Measurements from ENCODE around the gene ACTN2.

ACTN2 gene

GRCh38 chr1:236812334-236813030 lies 126.2 kb downstream of the ACTN2 start:
- in situ Hi-C loops (cut with MboI; ENCODE audit: low sequenced_read_pairs): no loop called here

All from hTERT RPE-1 (cell line).